ENCODE results near the gene CYP2A6.
A peak's percentile ranks its signal among the peaks of the same experiment; 100 is the strongest.
"Not testable (repeated sequence)": the region's sequence is repeated elsewhere in the genome, so short reads cannot be mapped to it uniquely, and the experiment has no call there.

DNA sequence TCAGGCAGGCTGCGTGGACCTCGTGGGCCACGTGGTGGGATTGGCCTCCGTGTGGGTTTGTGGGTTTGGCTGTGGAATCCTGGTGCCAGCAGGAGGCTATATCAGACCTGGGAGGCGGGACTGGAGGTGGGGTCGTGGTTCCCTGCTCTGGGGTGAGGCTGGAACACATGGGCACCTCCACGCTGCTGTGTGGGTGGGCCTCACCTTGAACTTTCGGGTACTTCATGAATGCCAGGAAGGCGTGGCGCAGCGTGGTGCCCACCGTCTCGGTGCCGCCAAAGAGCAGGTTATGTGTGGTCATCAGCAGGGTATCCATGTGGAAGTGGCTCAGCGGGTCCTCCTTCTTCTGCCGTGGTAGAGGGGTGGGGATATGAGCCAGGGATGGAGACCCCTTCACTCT lies 25.3 kb downstream of the CYP2A6 start:
- TF ChIP-seq, protein P1, sequence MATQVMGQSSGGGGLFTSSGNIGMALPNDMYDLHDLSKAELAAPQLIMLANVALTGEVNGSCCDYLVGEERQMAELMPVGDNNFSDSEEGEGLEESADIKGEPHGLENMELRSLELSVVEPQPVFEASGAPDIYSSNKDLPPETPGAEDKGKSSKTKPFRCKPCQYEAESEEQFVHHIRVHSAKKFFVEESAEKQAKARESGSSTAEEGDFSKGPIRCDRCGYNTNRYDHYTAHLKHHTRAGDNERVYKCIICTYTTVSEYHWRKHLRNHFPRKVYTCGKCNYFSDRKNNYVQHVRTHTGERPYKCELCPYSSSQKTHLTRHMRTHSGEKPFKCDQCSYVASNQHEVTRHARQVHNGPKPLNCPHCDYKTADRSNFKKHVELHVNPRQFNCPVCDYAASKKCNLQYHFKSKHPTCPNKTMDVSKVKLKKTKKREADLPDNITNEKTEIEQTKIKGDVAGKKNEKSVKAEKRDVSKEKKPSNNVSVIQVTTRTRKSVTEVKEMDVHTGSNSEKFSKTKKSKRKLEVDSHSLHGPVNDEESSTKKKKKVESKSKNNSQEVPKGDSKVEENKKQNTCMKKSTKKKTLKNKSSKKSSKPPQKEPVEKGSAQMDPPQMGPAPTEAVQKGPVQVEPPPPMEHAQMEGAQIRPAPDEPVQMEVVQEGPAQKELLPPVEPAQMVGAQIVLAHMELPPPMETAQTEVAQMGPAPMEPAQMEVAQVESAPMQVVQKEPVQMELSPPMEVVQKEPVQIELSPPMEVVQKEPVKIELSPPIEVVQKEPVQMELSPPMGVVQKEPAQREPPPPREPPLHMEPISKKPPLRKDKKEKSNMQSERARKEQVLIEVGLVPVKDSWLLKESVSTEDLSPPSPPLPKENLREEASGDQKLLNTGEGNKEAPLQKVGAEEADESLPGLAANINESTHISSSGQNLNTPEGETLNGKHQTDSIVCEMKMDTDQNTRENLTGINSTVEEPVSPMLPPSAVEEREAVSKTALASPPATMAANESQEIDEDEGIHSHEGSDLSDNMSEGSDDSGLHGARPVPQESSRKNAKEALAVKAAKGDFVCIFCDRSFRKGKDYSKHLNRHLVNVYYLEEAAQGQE (IDR thresholded peaks at IDR 0.05) = not testable (repeated sequence)
- TF ChIP-seq JUND (IDR thresholded peaks at IDR 0.05); GABPA (IDR thresholded peaks at IDR 0.05 in 1 of 2, conservative IDR thresholded peaks at IDR 0.05 in 1 of 2); FOXA2 (IDR thresholded peaks at IDR 0.05); RAD21 (IDR thresholded peaks at IDR 0.05): not testable (repeated sequence)
- peak in 1 of 2 donors; percentile 3 for TF ChIP-seq HNF4A (conservative IDR thresholded peaks at IDR 0.05)
- TF ChIP-seq, protein P2, sequence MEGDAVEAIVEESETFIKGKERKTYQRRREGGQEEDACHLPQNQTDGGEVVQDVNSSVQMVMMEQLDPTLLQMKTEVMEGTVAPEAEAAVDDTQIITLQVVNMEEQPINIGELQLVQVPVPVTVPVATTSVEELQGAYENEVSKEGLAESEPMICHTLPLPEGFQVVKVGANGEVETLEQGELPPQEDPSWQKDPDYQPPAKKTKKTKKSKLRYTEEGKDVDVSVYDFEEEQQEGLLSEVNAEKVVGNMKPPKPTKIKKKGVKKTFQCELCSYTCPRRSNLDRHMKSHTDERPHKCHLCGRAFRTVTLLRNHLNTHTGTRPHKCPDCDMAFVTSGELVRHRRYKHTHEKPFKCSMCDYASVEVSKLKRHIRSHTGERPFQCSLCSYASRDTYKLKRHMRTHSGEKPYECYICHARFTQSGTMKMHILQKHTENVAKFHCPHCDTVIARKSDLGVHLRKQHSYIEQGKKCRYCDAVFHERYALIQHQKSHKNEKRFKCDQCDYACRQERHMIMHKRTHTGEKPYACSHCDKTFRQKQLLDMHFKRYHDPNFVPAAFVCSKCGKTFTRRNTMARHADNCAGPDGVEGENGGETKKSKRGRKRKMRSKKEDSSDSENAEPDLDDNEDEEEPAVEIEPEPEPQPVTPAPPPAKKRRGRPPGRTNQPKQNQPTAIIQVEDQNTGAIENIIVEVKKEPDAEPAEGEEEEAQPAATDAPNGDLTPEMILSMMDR (IDR thresholded peaks at IDR 0.05; ENCODE audit: low read depth, low read length, missing input control) = not testable (repeated sequence)
- peak in 1 of 2 donors; percentile 5 for TF ChIP-seq RXRA (IDR thresholded peaks at IDR 0.05)
